Body of pancreas (tissue), 4 donors: ENCODE results near the gene ST3GAL3. TPM values are rescaled to one million over a fixed set of nuclear protein-coding genes. Genes with fewer than 3 reads are reported as not detected.

Experiments used
- ATAC-seq: fragments of 150-250 bp; one replicate; pipeline ENCODE4 v1.9.1; 2016
- DNase-seq, 4 donors: peaks; one replicate each; pipeline ENCODE4 v3.0.0-alpha.2; 2019
- H3K27ac ChIP-seq, 4 donors: fragments of 200-600 bp; sonication (generic); 1 replicate in 3 of 4; 2 replicates in 1 of 4; pipeline versions ENCODE4 v1.5.1 to v1.6.1; 2016 to 2019; ENCODE audit warnings: mild to moderate bottlenecking in 1 of 4, mixed read lengths in 1 of 4, moderate library complexity in 1 of 4
- H3K27me3 ChIP-seq, 2 donors: fragments of 200-600 bp; sonication (generic); one replicate each; pipeline ENCODE4 v1.6.0; 2016; ENCODE audit warnings: mild to moderate bottlenecking in 1 of 2
- H3K36me3 ChIP-seq, 2 donors: fragments of 200-600 bp; sonication (generic); replicated peaks in 1 of 2; 2 replicates each; pipeline ENCODE4 v1.5.1; 2016; ENCODE audit warnings: low read depth in 2 of 2; ENCODE audit not compliant: insufficient read depth in 1 of 2
- H3K4me1 ChIP-seq: fragments of 200-600 bp; sonication (generic); one replicate; pipeline ENCODE4 v1.6.0; 2016
- H3K4me3 ChIP-seq, 2 donors: fragments of 200-600 bp; sonication (generic); 1 replicate in 1 of 2; 2 replicates in 1 of 2; pipeline ENCODE4 v1.5.1; 2016 to 2019
- H3K9me3 ChIP-seq, 3 donors: fragments of 200-600 bp; sonication (generic); 1 replicate in 2 of 3; 2 replicates in 1 of 3; pipeline ENCODE4 v1.5.1; 2016
- POLR2A ChIP-seq, 3 donors: fragments of 450-650 bp; IDR thresholded peaks; one replicate each; pipeline ENCODE4 v1.6.1; 2016; ENCODE audit warnings: antibody characterized with exemption in 3 of 3, mild to moderate bottlenecking in 2 of 3
- WGBS, 2 donors: methylation state at CpG; one replicate each; pipeline ENCODE4 v1.1.5; 2017; 5-methylcytosine and 5-hydroxymethylcytosine counted together
- intact Hi-C: fragments of 100-400 bp; cut with DNase I; formaldehyde crosslinking; loops from one replicate; pipeline ENCODE4 v1.15.1; 2023
- total RNA-seq, 2 donors: library from RNA; depleted of rRNA; stranded (reverse); fragments of >200 nt; gene quantifications; one replicate each; pipeline ENCODE4 v1.1.0, GENCODE V29; 2016
- TF ChIP-seq, protein P1 (sequence below), 7 experiments: fragments of 450-650 bp in 4 of 7; fragments of 200-600 bp in 3 of 7; sonication (generic) in 3 of 7; IDR thresholded peaks; one replicate each; pipeline ENCODE4 v1.5.1; 2016 to 2019; ENCODE audit warnings: antibody characterized with exemption in 7 of 7

Gene ST3GAL3
- total RNA-seq, 2 donors from 2014 or later = 14.5 to 15.2 TPM

DNA sequence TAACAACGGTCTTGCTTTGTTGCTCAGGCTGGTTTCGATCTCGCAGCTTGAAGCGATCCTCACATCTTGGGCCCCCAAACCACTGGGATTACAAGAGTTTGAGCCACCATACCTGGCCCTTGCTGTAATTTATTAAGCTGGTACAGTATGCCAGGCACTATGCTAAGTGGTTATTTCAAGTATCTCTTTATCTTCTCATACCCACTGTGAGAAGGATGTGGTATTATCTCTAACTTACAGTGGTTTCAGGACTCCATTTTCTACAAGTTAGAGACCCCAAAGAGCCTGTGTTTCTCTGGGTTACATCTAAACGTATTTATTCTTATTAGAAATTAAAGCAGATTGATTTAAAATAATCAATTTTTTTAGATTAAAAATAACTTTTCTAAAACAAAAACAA lies 8.1 kb upstream of the ST3GAL3 start:
- DNase-seq (no peak), ATAC-seq (no peak)
- Histone ChIP-seq H3K36me3 (peaks cover 8 to 50% of the 10 kb centered on the region in 2 donors), H3K27me3 (no peaks in the 10 kb centered on the region), H3K9me3 (no peaks in the 10 kb centered on the region), H3K27ac (no peak overlapping the region), H3K4me1 (no peaks in the 10 kb centered on the region), H3K4me3 (no peak overlapping the region)
- TF ChIP-seq POLR2A (IDR thresholded peaks at IDR 0.05) = no peak
- intact Hi-C loops = no loop called here
- 92 to 96% methylated on average over 5 of the region's 5 CpGs for WGBS, 2 donors

DNA sequence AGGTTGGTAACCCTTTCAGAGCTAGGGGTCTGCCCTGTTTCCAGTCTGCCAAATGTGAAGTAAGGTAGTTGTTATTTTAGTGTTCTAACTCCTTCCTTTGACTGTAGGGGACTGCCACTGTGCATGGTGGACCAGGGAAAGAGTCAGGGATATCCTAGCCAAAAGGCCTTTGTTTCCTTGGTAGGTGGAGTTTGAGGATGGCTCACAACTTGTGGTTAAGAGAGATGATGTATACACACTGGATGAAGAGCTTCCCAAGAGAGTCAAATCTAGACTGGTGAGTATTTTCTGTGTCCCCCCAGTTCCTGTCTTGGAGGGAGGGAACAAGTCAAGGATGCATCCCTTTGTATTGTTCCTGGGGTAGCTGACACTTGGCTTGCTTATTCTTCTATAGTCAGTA lies 3.5 kb upstream of the ST3GAL3 start:
- no peaks in the 10 kb centered on the region for H3K27me3 ChIP-seq
- intact Hi-C loops = no loop called here
- no peak for ATAC-seq

DNA sequence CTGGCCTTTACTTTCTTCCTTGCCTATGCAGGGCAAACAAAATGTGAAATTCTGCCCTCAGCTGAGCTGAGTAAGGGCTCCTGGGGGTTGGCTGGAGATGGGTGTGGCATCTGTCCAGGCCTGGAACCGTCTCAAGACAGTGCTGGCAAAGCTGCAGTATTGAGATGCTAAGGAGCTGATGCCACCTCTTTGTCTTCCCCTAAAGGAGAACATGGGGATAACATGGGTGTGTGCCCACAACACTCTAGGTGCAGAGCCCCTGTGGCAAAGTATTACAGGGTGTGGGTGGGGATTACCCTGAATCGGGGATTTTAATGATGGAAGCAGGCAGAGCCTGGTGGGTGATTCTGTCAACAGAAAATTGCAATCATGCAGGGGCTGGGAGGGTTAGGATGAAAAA lies 2.5 kb upstream of the ST3GAL3 start:
- no peak overlapping the region for H3K27ac ChIP-seq
- no peak for ATAC-seq
- peaks cover 8 to 20% of the 10 kb centered on the region in 2 donors for H3K36me3 ChIP-seq
- WGBS, 2 donors = 72% methylated on average over 2 of the region's 2 CpGs
- H3K27me3 ChIP-seq = no peaks in the 10 kb centered on the region
- no peaks in the 10 kb centered on the region for H3K9me3 ChIP-seq
- intact Hi-C loops = no loop called here
- H3K4me3 ChIP-seq = no peak overlapping the region
- TF ChIP-seq, protein P1, sequence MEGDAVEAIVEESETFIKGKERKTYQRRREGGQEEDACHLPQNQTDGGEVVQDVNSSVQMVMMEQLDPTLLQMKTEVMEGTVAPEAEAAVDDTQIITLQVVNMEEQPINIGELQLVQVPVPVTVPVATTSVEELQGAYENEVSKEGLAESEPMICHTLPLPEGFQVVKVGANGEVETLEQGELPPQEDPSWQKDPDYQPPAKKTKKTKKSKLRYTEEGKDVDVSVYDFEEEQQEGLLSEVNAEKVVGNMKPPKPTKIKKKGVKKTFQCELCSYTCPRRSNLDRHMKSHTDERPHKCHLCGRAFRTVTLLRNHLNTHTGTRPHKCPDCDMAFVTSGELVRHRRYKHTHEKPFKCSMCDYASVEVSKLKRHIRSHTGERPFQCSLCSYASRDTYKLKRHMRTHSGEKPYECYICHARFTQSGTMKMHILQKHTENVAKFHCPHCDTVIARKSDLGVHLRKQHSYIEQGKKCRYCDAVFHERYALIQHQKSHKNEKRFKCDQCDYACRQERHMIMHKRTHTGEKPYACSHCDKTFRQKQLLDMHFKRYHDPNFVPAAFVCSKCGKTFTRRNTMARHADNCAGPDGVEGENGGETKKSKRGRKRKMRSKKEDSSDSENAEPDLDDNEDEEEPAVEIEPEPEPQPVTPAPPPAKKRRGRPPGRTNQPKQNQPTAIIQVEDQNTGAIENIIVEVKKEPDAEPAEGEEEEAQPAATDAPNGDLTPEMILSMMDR (IDR thresholded peaks at IDR 0.05) = no peak
- no peak for TF ChIP-seq POLR2A (IDR thresholded peaks at IDR 0.05)
- H3K4me1 ChIP-seq = peaks cover 19% of the 10 kb centered on the region
- DNase-seq = peak in 1 of 4 donors; percentile 14

More for the DNA sequence above, 3.5 kb upstream of the ST3GAL3 start:
- peaks cover 19% of the 10 kb centered on the region for H3K4me1 ChIP-seq
- no peak overlapping the region for H3K4me3 ChIP-seq
- no peak for DNase-seq
- no peaks in the 10 kb centered on the region for H3K9me3 ChIP-seq
- no peak for TF ChIP-seq POLR2A (IDR thresholded peaks at IDR 0.05)
- TF ChIP-seq, protein P1 (IDR thresholded peaks at IDR 0.05) = no peak
- H3K36me3 ChIP-seq = peaks cover 8 to 20% of the 10 kb centered on the region in 2 donors
- H3K27ac ChIP-seq = no peak overlapping the region

DNA sequence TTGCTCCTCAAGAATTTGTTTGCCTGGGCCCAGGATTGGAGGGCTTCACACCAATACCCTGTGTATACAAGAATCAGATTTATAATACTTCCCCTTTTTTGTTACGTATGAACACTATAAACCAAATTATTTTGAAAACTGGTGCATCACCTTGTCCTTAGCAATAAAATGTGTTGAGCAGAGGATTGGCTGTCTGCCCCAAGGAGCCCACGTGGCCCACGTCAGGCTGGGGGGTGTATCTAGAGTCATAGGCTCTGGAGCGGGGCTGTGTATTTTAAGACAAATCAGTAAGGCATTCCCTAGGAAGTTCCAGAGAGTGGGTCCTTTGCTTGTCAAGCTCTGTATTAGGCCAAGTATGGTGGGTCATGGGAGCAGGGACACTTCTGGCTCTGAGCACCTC lies 2.0 kb upstream of the ST3GAL3 start:
- Histone ChIP-seq H3K9me3 (no peaks in the 10 kb centered on the region), H3K36me3 (peaks cover 8 to 20% of the 10 kb centered on the region in 2 donors), H3K27ac (no peak overlapping the region), H3K27me3 (no peaks in the 10 kb centered on the region), H3K4me3 (no peak overlapping the region), H3K4me1 (peaks cover 19% of the 10 kb centered on the region)
- intact Hi-C loops = no loop called here
- WGBS, 2 donors = 63 to 82% methylated on average over 4 of the region's 4 CpGs
- no peak for ATAC-seq
- DNase-seq = no peak
- TF ChIP-seq POLR2A (IDR thresholded peaks at IDR 0.05) = no peak
- TF ChIP-seq, protein P1 (IDR thresholded peaks at IDR 0.05) = no peak

DNA sequence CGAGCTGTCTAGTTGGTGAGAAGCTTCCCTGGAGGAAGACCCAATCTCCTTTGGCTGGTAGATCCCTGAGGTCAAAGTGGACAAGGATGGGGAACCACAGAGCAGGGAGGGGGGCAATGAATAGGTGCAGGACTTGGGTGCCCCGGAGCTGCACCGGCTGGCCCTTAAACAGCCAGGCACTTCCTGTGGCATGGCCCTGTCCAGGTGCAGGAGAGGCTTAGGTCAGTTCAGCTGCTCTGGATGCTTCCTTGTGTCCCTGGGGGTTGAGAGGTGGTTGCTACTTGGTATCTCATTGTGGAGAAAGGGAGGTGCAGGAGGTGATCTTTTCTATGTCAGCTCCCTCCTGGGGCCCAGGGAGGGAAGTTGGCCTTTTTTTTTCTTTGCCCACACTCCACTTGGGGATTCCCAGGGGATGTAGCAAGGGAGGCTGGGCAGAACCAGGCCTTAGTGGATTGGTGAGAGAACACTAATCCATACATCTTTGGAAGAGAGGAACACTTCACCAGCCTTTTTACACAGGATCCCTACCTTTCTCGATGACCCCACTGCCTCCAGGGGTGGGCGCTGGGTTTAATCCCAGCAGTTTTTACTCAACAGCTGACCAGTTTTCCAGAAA lies 1.2 kb upstream of the ST3GAL3 start:
- intact Hi-C loops = no loop called here
- no peaks in the 10 kb centered on the region for H3K9me3 ChIP-seq
- no peak for DNase-seq
- ATAC-seq = no peak
- WGBS, 2 donors = 56 to 61% methylated on average over 5 of the region's 5 CpGs
- H3K4me3 ChIP-seq = no peak overlapping the region
- no peak for TF ChIP-seq POLR2A (IDR thresholded peaks at IDR 0.05)
- TF ChIP-seq, protein P1 (IDR thresholded peaks at IDR 0.05) = no peak
- peaks cover 19% of the 10 kb centered on the region for H3K4me1 ChIP-seq
- no peaks in the 10 kb centered on the region for H3K27me3 ChIP-seq
- H3K27ac ChIP-seq = no peak overlapping the region
- H3K36me3 ChIP-seq = peaks cover 8 to 17% of the 10 kb centered on the region in 2 donors
